ENCODE data around the gene SRCAP.

The SRCAP gene

GRCh38 chr16:30655815-30656347 is 43.1 kb upstream of the SRCAP start:
- H3K27ac ChIP-seq (ENCODE audit: extremely low read depth, low read depth, low read length) = no peak overlapping the region
- H3K9me3 ChIP-seq (ENCODE audit: control insufficient read depth, insufficient read depth, low read depth, low read length) = no peaks in the 10 kb centered on the region
- H3K4me1 ChIP-seq (ENCODE audit: control insufficient read depth, insufficient read depth, low read length) = peaks cover 7% of the 10 kb centered on the region
- CTCF ChIA-PET = interaction anchor here (0.7 to 1.2 kb wide), 4 partner anchors 24 to 121 kb away, joined by 3 read pairs; partner anchors contain the start of gene ZNF747
- H3K36me3 ChIP-seq (ENCODE audit: control insufficient read depth in 2 of 2, insufficient read depth in 1 of 2, low read length in 2 of 2) = peaks cover 22 to 58% of the 10 kb centered on the region in 2 experiments; a peak in 2 of 3 replicates
- no peak for TF ChIP-seq ZNF266 (tag by site-specific recombination; IDR thresholded peaks at IDR 0.05; ENCODE audit: low read depth)
- TF ChIP-seq ZNF239 (tag by site-specific recombination; IDR thresholded peaks at IDR 0.05) = peak; percentile 93; the same call in 1 of the 2 replicates
- TF ChIP-seq ZNF692 (tag by site-specific recombination; IDR thresholded peaks at IDR 0.05) = no peak
- peak; percentile 35; the same call in 1 of the 2 replicates for TF ChIP-seq GLIS2 (tag by site-specific recombination; IDR thresholded peaks at IDR 0.05)
- H3K4me3 ChIP-seq (ENCODE audit: low read depth, low read length) = no peak overlapping the region
- POLR2A ChIA-PET = interaction anchor here (0.6 to 1.4 kb wide), 4 partner anchors 11 to 568 kb away, joined by 3 to 4 read pairs (median 3); no protein-coding TSS in a partner anchor

GRCh38 chr16:30656388-30656787 is 42.6 kb upstream of the SRCAP start:
- peaks cover 22 to 64% of the 10 kb centered on the region in 2 experiments; a peak in 2 of 3 replicates for H3K36me3 ChIP-seq (ENCODE audit: control insufficient read depth in 2 of 2, insufficient read depth in 1 of 2, low read length in 2 of 2)
- no peak overlapping the region for H3K4me3 ChIP-seq (ENCODE audit: low read depth, low read length)
- H3K9me3 ChIP-seq (ENCODE audit: control insufficient read depth, insufficient read depth, low read depth, low read length) = no peaks in the 10 kb centered on the region
- TF ChIP-seq ZNF580 (tag by site-specific recombination; IDR thresholded peaks at IDR 0.05) = no peak
- 0 out of 2 replicates have a peak, but pooled peaks have one; percentile 29 for TF ChIP-seq ZNF366 (tag by site-specific recombination; conservative IDR thresholded peaks at IDR 0.05)
- ChIA-PET POLR2A (interaction anchor here (0.6 to 1.4 kb wide), 4 partner anchors 11 to 569 kb away, joined by 3 to 5 read pairs (median 4); partner anchors contain the start of gene ZNF689), CTCF (interaction anchor here (0.8 to 1.2 kb wide), 3 partner anchors 25 to 121 kb away, joined by 3 read pairs; partner anchors contain the start of gene ZNF747)
- H3K4me1 ChIP-seq (ENCODE audit: control insufficient read depth, insufficient read depth, low read length) = peaks cover 7% of the 10 kb centered on the region
- H3K27ac ChIP-seq (ENCODE audit: extremely low read depth, low read depth, low read length) = no peak overlapping the region

GRCh38 chr16:30656974-30657865 is 41.8 kb upstream of the SRCAP start:
- POLR2A ChIA-PET = interaction anchor here (0.6 to 1.1 kb wide), 2 partner anchors 47 to 48 kb away, joined by 4 to 5 read pairs; partner anchors contain the start of gene ZNF689
- CTCF ChIA-PET = interaction anchor here (0.6 to 0.9 kb wide), 2 partner anchors 28 to 330 kb away, joined by 4 to 5 read pairs; no protein-coding TSS in a partner anchor
- H3K4me3 ChIP-seq (ENCODE audit: low read depth, low read length) = peak overlapping the region; percentile 38
- peak overlapping the region; percentile 48 for H3K27ac ChIP-seq (ENCODE audit: extremely low read depth, low read depth, low read length)
- H3K9me3 ChIP-seq (ENCODE audit: control insufficient read depth, insufficient read depth, low read depth, low read length) = no peaks in the 10 kb centered on the region
- H3K4me1 ChIP-seq (ENCODE audit: control insufficient read depth, insufficient read depth, low read length) = peaks cover 7% of the 10 kb centered on the region
- peaks cover 22 to 70% of the 10 kb centered on the region in 2 experiments; a peak in 2 of 3 replicates for H3K36me3 ChIP-seq (ENCODE audit: control insufficient read depth in 2 of 2, insufficient read depth in 1 of 2, low read length in 2 of 2)
- TF ChIP-seq ZSCAN5A (tag by site-specific recombination; IDR thresholded peaks at IDR 0.05) (no peak), ZNF791 (tag by site-specific recombination; IDR thresholded peaks at IDR 0.05) (no peak), ZNF248 (tag by site-specific recombination; IDR thresholded peaks at IDR 0.05) (no peak), ZBTB17 (tag by site-specific recombination; IDR thresholded peaks at IDR 0.05) (peak; percentile 72), ZBTB20 (tag by site-specific recombination; IDR thresholded peaks at IDR 0.05) (peak; percentile 58; the same call in 1 of the 2 replicates), ZNF391 (tag by site-specific recombination; IDR thresholded peaks at IDR 0.05; ENCODE audit: borderline replicate concordance, low read depth) (no peak), MYNN (tag by site-specific recombination; IDR thresholded peaks at IDR 0.05; ENCODE audit: borderline replicate concordance) (no peak), ZNF341 (tag by site-specific recombination; IDR thresholded peaks at IDR 0.05; ENCODE audit: low read depth) (no peak), ZNF366 (tag by site-specific recombination; conservative IDR thresholded peaks at IDR 0.05) (no peak), ZNF37A (tag by site-specific recombination; IDR thresholded peaks at IDR 0.05) (no peak), ZNF16 (tag by site-specific recombination; IDR thresholded peaks at IDR 0.05; ENCODE audit: low read depth) (no peak), ZNF18 (tag by site-specific recombination; IDR thresholded peaks at IDR 0.05) (no peak), REST (tag by site-specific recombination; IDR thresholded peaks at IDR 0.05) (peak; percentile 54; the same call in 1 of the 2 replicates), SETDB1 (IDR thresholded peaks at IDR 0.05; ENCODE audit: insufficient read length, low read length) (no peak)

All from HEK293 (cell line).